Fibroblast of the aortic adventitia (primary cell): ENCODE measurements around the gene CENPX. TPM values are rescaled to one million over a fixed set of nuclear protein-coding genes. Genes with fewer than 3 reads are reported as not detected.

Source experiments
- DNase-seq: peaks from one replicate; pipeline ENCODE4 v3.0.0-alpha.2; 2010; ENCODE audit warnings: low read depth
- H3K4me3 ChIP-seq: 2 replicates; pipeline ENCODE4 v1.5.1; 2011; ENCODE audit warnings: low read depth, mild to moderate bottlenecking, control low read depth, low read length, moderate library complexity
- CTCF ChIP-seq: IDR thresholded peaks from 2 replicates; pipeline ENCODE4 v1.5.1; 2011; ENCODE audit warnings: mild to moderate bottlenecking, low read length, control low read depth, inconsistent platforms; ENCODE audit not compliant: insufficient read depth
- total RNA-seq: library from RNA; depleted of rRNA; stranded (reverse); fragments of >200 nt; gene quantifications from 2 replicates; pipeline ENCODE4 v1.2.3, GENCODE V29; 2012; ENCODE audit warnings: low replicate concordance

The CENPX gene
- total RNA-seq, 1 donor = 41.8 TPM

GRCh38 chr17:82037889-82038195 lies 15.2 kb upstream of the CENPX start:
- H3K4me3 ChIP-seq = peak overlapping the region; percentile 63
- no peak for TF ChIP-seq CTCF
- no peak for DNase-seq

- DNase-seq = peak; percentile 92
- peak; percentile 50 for TF ChIP-seq CTCF
- peak within 1 kb of the TSS; percentile 79 for H3K4me3 ChIP-seq
Observed at GRCh38 chr17:82037092-82037888, 14.6 kb upstream of the CENPX start, which contains the start of gene DCXR. Gene DCXR, minus strand, starts transcription at chr17:82037697. Its CDS starts 15 bp downstream, at chr17:82037682.

GRCh38 chr17:82036634-82037091 lies 14.0 kb upstream of the CENPX start:
- peak overlapping the region; percentile 79 for H3K4me3 ChIP-seq
- no peak for DNase-seq
- no peak for TF ChIP-seq CTCF

- H3K4me3 ChIP-seq = peak overlapping the region; percentile 79
- no peak for TF ChIP-seq CTCF
- DNase-seq = no peak
Observed at GRCh38 chr17:82035956-82036633, 13.4 kb upstream of the CENPX start.

GRCh38 chr17:82035488-82035887 lies 12.8 kb upstream of the CENPX start:
- TF ChIP-seq CTCF = no peak
- no peak for DNase-seq
- H3K4me3 ChIP-seq = no peak overlapping the region

GRCh38 chr17:82034371-82035011 lies 11.8 kb upstream of the CENPX start:
- H3K4me3 ChIP-seq = no peak overlapping the region
- no peak for DNase-seq
- no peak for TF ChIP-seq CTCF
